Hematopoietic multipotent progenitor cell treated with erythropoietin and hydrocortisone succinate and interleukin-3 and kit ligand, for 17 days (in vitro differentiated cells): ENCODE results near the gene CPED1.
"Not testable (repeated sequence)": the region's sequence is repeated elsewhere in the genome, so short reads cannot be mapped to it uniquely, and the experiment has no call there.

Source experiments
- DNase-seq: peaks from one replicate; pipeline ENCODE4 v3.0.0-alpha.2; 2015; ENCODE audit warnings: low spot score

Gene CPED1

GRCh38 chr7:121183883-121184282 lies 195.4 kb downstream of the CPED1 start:
- not testable (repeated sequence) for DNase-seq

- no peak for DNase-seq
Observed at GRCh38 chr7:121186746-121187145, 198.2 kb downstream of the CPED1 start.

- DNase-seq = no peak
Observed at GRCh38 chr7:121187222-121187621, 198.7 kb downstream of the CPED1 start.

- DNase-seq = no peak
Observed at GRCh38 chr7:121187676-121188075, 199.2 kb downstream of the CPED1 start.

GRCh38 chr7:121192834-121193233 lies 204.3 kb downstream of the CPED1 start:
- no peak for DNase-seq

GRCh38 chr7:121195010-121195409 lies 206.5 kb downstream of the CPED1 start:
- DNase-seq = no peak

- no peak for DNase-seq
Observed at GRCh38 chr7:121195874-121196273, 207.4 kb downstream of the CPED1 start.

GRCh38 chr7:121196286-121196685 lies 207.8 kb downstream of the CPED1 start:
- DNase-seq = no peak

GRCh38 chr7:121197455-121197854 lies 208.9 kb downstream of the CPED1 start:
- no peak for DNase-seq

GRCh38 chr7:121198502-121198901 lies 210.0 kb downstream of the CPED1 start:
- DNase-seq = no peak

- no peak for DNase-seq
Observed at GRCh38 chr7:121202125-121202524, 213.6 kb downstream of the CPED1 start.

GRCh38 chr7:121202834-121203233 lies 214.3 kb downstream of the CPED1 start:
- DNase-seq = no peak

GRCh38 chr7:121204537-121204936 lies 216.0 kb downstream of the CPED1 start:
- DNase-seq = no peak

GRCh38 chr7:121205777-121206176 lies 217.3 kb downstream of the CPED1 start:
- DNase-seq = no peak

GRCh38 chr7:121211253-121211652 lies 222.7 kb downstream of the CPED1 start:
- no peak for DNase-seq

- no peak for DNase-seq
Observed at GRCh38 chr7:121212036-121212435, 223.5 kb downstream of the CPED1 start.

GRCh38 chr7:121214657-121215056 lies 226.1 kb downstream of the CPED1 start:
- no peak for DNase-seq

- DNase-seq = no peak
Observed at GRCh38 chr7:121219026-121219425, 230.5 kb downstream of the CPED1 start.

- DNase-seq = not testable (repeated sequence)
Observed at GRCh38 chr7:121221108-121221507, 232.6 kb downstream of the CPED1 start.

GRCh38 chr7:121228779-121229178 lies 240.3 kb downstream of the CPED1 start:
- no peak for DNase-seq

- no peak for DNase-seq
Observed at GRCh38 chr7:121235201-121235600, 246.7 kb downstream of the CPED1 start.

GRCh38 chr7:121237601-121238000 lies 249.1 kb downstream of the CPED1 start:
- DNase-seq = no peak

GRCh38 chr7:121244120-121244870 lies 255.8 kb downstream of the CPED1 start:
- DNase-seq = no peak

- not testable (repeated sequence) for DNase-seq
Observed at GRCh38 chr7:121251367-121251766, 262.9 kb downstream of the CPED1 start.
